Osteocyte (in vitro differentiated cells): ENCODE results near the gene KBTBD13. TPM values are rescaled to one million over a fixed set of nuclear protein-coding genes. Genes with fewer than 3 reads are reported as not detected.
"Not testable (repeated sequence)": the region's sequence is repeated elsewhere in the genome, so short reads cannot be mapped to it uniquely, and the experiment has no call there.

ENCODE experiments used
- DNase-seq: peaks from one replicate; pipeline ENCODE4 v3.0.0; 2021; ENCODE audit warnings: mixed read lengths; ENCODE audit not compliant: unreplicated experiment; ENCODE audit errors: extremely low spot score
- H3K27ac Mint-ChIP-seq: one replicate; pipeline ENCODE4 v1.8.0; 2021; ENCODE audit warnings: mild to moderate bottlenecking, mixed read lengths; ENCODE audit not compliant: unreplicated experiment
- H3K27me3 Mint-ChIP-seq: one replicate; pipeline ENCODE4 v1.8.0; 2021; ENCODE audit warnings: mixed read lengths; ENCODE audit not compliant: unreplicated experiment
- H3K36me3 Mint-ChIP-seq: one replicate; pipeline ENCODE4 v1.8.0; 2021; ENCODE audit warnings: mixed read lengths; ENCODE audit not compliant: unreplicated experiment
- H3K4me1 Mint-ChIP-seq: one replicate; pipeline ENCODE4 v1.8.0; 2021; ENCODE audit warnings: mixed read lengths; ENCODE audit not compliant: unreplicated experiment
- H3K4me3 Mint-ChIP-seq: one replicate; pipeline ENCODE4 v1.8.0; 2021; ENCODE audit warnings: mild to moderate bottlenecking, moderate library complexity, mixed read lengths; ENCODE audit not compliant: unreplicated experiment
- H3K9me3 Mint-ChIP-seq: one replicate; pipeline ENCODE4 v1.8.0; 2021; ENCODE audit warnings: mixed read lengths; ENCODE audit not compliant: unreplicated experiment
- total RNA-seq: library from RNA; stranded (reverse); gene quantifications from 2 replicates; pipeline ENCODE4 v1.2.1, GENCODE V29; 2021
- TF ChIP-seq, protein P1 (sequence below): fragments of 200-600 bp; sonication (generic); IDR thresholded peaks from 2 replicates; pipeline ENCODE4 v1.5.0; 2021; ENCODE audit warnings: antibody characterized with exemption, mild to moderate bottlenecking, moderate library complexity

KBTBD13 gene
- total RNA-seq, 1 donor from 2014 or later: not detected

DNA sequence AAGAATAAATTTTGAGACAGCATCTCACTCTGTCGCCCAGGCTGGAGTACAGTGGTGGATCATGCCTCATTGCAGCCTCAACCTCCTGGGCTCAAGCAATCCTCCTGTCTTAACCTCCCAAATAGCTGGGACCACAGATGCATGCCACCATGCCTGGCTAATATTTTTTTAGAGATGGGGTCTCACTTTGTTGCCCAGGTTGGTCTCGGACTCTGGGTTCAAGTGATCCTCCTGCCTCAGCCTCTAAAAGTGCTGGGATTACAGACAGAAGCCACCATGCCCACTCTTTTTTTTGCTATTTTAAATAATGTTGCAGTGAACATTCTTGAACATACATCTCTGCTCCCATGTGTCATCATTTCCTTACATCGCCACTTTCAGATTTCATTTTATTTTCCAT is 38.1 kb upstream of the KBTBD13 start:
- H3K4me3 Mint-ChIP-seq: no peak overlapping the region
- no peaks in the 10 kb centered on the region for H3K27me3 Mint-ChIP-seq
- H3K27ac Mint-ChIP-seq: no peak overlapping the region
- H3K9me3 Mint-ChIP-seq: no peaks in the 10 kb centered on the region
- H3K36me3 Mint-ChIP-seq: no peaks in the 10 kb centered on the region
- TF ChIP-seq, protein P1, sequence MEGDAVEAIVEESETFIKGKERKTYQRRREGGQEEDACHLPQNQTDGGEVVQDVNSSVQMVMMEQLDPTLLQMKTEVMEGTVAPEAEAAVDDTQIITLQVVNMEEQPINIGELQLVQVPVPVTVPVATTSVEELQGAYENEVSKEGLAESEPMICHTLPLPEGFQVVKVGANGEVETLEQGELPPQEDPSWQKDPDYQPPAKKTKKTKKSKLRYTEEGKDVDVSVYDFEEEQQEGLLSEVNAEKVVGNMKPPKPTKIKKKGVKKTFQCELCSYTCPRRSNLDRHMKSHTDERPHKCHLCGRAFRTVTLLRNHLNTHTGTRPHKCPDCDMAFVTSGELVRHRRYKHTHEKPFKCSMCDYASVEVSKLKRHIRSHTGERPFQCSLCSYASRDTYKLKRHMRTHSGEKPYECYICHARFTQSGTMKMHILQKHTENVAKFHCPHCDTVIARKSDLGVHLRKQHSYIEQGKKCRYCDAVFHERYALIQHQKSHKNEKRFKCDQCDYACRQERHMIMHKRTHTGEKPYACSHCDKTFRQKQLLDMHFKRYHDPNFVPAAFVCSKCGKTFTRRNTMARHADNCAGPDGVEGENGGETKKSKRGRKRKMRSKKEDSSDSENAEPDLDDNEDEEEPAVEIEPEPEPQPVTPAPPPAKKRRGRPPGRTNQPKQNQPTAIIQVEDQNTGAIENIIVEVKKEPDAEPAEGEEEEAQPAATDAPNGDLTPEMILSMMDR: no peak
- H3K4me1 Mint-ChIP-seq: peaks cover 2% of the 10 kb centered on the region
- DNase-seq: no peak

DNA sequence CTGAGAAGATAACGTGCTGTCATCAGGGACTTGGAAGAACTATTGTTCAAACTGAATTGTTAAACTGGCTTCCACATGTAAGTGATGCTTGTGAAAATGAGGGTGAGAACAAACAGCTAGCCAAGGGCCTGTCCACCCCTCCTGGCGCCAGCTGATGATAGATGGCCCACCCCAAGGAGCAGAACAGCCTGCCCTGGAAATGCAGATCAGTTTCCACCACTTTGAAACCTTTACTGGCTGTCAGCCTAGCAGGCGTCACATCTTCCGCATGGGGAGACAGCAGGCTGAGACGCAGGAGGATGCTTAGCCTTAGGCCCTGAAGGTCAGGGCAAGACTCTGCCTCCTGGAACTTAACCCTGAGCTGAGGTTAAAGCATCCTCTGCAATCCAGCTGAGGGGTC is 37.7 kb upstream of the KBTBD13 start:
- H3K27me3 Mint-ChIP-seq: no peaks in the 10 kb centered on the region
- no peak for DNase-seq
- TF ChIP-seq, protein P1: no peak
- H3K27ac Mint-ChIP-seq: no peak overlapping the region
- H3K36me3 Mint-ChIP-seq: no peaks in the 10 kb centered on the region
- no peaks in the 10 kb centered on the region for H3K4me1 Mint-ChIP-seq
- H3K4me3 Mint-ChIP-seq: no peak overlapping the region
- no peaks in the 10 kb centered on the region for H3K9me3 Mint-ChIP-seq

DNA sequence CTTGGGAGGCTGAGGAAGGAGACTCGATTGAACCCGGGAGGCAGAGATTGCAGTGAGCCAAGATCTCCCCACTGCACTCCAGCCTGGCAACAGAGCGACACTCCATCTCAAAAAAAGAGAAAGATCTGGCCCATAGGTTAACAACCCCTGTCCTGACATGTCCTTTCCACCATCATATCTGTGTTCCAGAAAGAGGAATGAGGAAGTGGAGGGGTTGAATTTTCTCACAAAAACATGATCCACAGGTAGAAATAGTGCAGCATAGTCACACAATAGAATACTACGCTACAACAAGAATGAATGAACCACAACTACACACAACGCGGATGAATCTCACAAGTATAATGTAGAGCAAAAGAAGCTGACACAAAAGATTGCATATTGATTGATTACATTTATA is 36.1 kb upstream of the KBTBD13 start:
- no peak for DNase-seq
- TF ChIP-seq, protein P1: no peak
- Mint-ChIP-seq H3K27ac (no peak overlapping the region), H3K36me3 (no peaks in the 10 kb centered on the region), H3K4me3 (no peak overlapping the region), H3K9me3 (no peaks in the 10 kb centered on the region), H3K4me1 (peaks cover 2% of the 10 kb centered on the region), H3K27me3 (no peaks in the 10 kb centered on the region)

DNA sequence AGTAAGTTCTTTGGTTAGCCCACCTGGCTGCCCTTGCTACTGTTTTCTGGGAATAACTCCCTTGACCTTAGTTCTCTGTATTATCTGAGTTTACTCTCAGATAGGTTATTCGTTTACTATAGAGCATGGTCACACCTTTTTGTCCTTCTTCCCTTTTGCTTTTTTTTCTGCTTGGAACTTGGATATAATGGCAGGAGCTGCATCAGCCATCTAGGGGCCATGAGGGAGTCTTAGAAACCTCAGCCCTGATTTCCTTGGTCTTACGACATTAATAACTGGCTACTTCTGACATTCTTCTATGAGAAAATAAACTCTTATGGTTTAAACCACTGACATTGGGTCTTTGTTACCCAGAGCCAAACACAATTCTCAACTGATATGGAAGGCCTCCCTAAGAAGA is 34.8 kb upstream of the KBTBD13 start:
- H3K27ac Mint-ChIP-seq: no peak overlapping the region
- H3K27me3 Mint-ChIP-seq: no peaks in the 10 kb centered on the region
- H3K4me1 Mint-ChIP-seq: peaks cover 2% of the 10 kb centered on the region
- no peaks in the 10 kb centered on the region for H3K9me3 Mint-ChIP-seq
- DNase-seq: no peak
- TF ChIP-seq, protein P1: no peak
- no peak overlapping the region for H3K4me3 Mint-ChIP-seq
- H3K36me3 Mint-ChIP-seq: no peaks in the 10 kb centered on the region

DNA sequence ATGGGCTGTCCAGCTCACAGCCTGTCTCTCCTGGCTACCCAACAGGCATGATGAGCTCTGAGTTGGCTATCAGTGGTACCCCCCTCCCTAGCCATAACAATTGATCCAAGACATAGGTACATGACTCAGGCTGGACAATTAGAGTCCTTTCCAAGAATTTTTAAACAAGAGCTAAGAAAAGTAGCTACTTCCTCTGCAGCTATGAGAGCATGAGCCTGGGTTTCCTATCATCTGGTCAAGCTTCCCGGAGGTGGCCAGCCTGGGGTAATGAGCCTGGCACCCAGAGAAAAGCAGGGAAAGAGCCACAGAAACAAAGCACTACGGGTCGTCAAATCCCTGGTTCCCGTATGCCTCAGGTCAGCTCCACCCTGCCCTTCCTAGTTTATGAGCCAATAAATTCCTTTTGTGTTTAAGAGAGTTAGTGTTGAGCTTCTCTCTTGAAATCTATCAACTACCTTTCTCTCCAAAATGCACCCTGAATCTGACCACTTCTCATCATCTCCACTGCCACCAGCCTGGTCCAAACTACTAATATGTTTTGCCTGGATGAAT is 33.7 kb upstream of the KBTBD13 start:
- Mint-ChIP-seq H3K4me3 (no peak overlapping the region), H3K27me3 (no peaks in the 10 kb centered on the region), H3K4me1 (peaks cover 2% of the 10 kb centered on the region), H3K36me3 (no peaks in the 10 kb centered on the region), H3K9me3 (no peaks in the 10 kb centered on the region), H3K27ac (no peak overlapping the region)
- no peak for DNase-seq
- TF ChIP-seq, protein P1: no peak

DNA sequence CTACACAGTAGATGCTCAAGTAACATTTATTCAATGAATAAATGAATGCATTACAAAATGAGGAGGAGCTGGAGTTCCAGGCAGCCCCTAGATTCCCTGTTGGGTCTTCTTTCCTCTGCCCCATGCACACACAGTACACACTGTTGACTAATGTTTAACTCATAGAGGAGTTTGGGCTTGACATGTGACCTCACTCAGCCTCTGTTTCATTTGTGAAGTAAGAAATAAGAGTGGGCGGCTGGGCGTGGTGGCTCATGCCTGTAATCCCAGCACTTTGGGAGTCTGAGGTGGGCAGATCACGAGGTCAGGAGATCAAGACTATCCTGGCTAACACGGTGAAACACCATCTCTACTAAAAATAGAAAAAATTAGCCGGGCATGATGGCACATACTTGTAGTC is 32.3 kb upstream of the KBTBD13 start:
- not testable (repeated sequence) for H3K4me3 Mint-ChIP-seq, H3K4me1 Mint-ChIP-seq, H3K36me3 Mint-ChIP-seq, DNase-seq, H3K9me3 Mint-ChIP-seq, H3K27ac Mint-ChIP-seq, H3K27me3 Mint-ChIP-seq
